Smooth muscle cell (in vitro differentiated cells): ENCODE measurements around the gene PCSK6. TPM values are rescaled to one million over a fixed set of nuclear protein-coding genes. Genes with fewer than 3 reads are reported as not detected.

Experiments used
- DNase-seq: peaks from one replicate; lab custom pipeline; 2025; ENCODE audit not compliant: unreplicated experiment; lab: John Stamatoyannopoulos, UW
- H2AFZ ChIP-seq: fragments of 200-600 bp; sonication (generic); 2 replicates; pipeline ENCODE4 v1.6.0; 2016; ENCODE audit warnings: antibody characterized with exemption, low read depth, mild to moderate bottlenecking
- H3F3A ChIP-seq: fragments of 200-600 bp; sonication (generic); 2 replicates; pipeline ENCODE4 v1.6.0; 2017; ENCODE audit warnings: antibody characterized with exemption, low read depth
- H3K27ac ChIP-seq: fragments of 200-600 bp; sonication (generic); 2 replicates; pipeline ENCODE4 v1.5.1; 2016; ENCODE audit warnings: low read depth, mild to moderate bottlenecking
- H3K27me3 ChIP-seq: fragments of 200-600 bp; sonication (generic); 2 replicates; pipeline ENCODE4 v1.6.1; 2016; ENCODE audit warnings: low read depth, mild to moderate bottlenecking
- H3K36me3 ChIP-seq: fragments of 200-600 bp; sonication (generic); 2 replicates; pipeline ENCODE4 v1.5.1; 2016; ENCODE audit warnings: low read depth
- H3K4me1 ChIP-seq: fragments of 200-600 bp; sonication (generic); 2 replicates; pipeline ENCODE4 v1.5.1; 2016; ENCODE audit warnings: low read depth
- H3K4me2 ChIP-seq: fragments of 200-600 bp; sonication (generic); 2 replicates; pipeline ENCODE4 v1.6.0; 2016; ENCODE audit warnings: mild to moderate bottlenecking
- H3K4me3 ChIP-seq: fragments of 200-600 bp; sonication (generic); 2 replicates; pipeline ENCODE4 v1.5.1; 2016; ENCODE audit warnings: mild to moderate bottlenecking
- H3K79me2 ChIP-seq: fragments of 200-600 bp; sonication (generic); 2 replicates; pipeline ENCODE4 v1.6.0; 2016; ENCODE audit warnings: low read depth, mild to moderate bottlenecking
- H3K9ac ChIP-seq: fragments of 200-600 bp; sonication (generic); 2 replicates; pipeline ENCODE4 v1.6.0; 2016; ENCODE audit warnings: low read depth
- H3K9me3 ChIP-seq: fragments of 200-600 bp; sonication (generic); replicated peaks from 2 replicates; pipeline ENCODE4 v1.5.1; 2016; ENCODE audit warnings: low read depth
- H4K20me1 ChIP-seq: fragments of 200-600 bp; sonication (generic); 2 replicates; pipeline ENCODE4 v1.6.0; 2016; ENCODE audit warnings: low read depth
- CTCF ChIP-seq: fragments of 200-600 bp; sonication (generic); IDR thresholded peaks from 2 replicates; pipeline ENCODE4 v1.5.1; 2017; ENCODE audit warnings: borderline replicate concordance, mild to moderate bottlenecking, antibody characterized with exemption; ENCODE audit not compliant: insufficient read depth, poor library complexity, severe bottlenecking
- WGBS: methylation state at CpG from one replicate; pipeline ENCODE4 v1.1.7; 2016; ENCODE audit warnings: low lambda C conversion rate; 5-methylcytosine and 5-hydroxymethylcytosine counted together
- polyA plus RNA-seq: library from polyadenylated mRNA; unstranded; fragments of >200 nt; fragmentation: Nextera tagmentation; extraction: Ambion mirVana; gene quantifications from 2 replicates; pipeline ENCODE4 v1.2.1, GENCODE V29; 2016
- total RNA-seq: library from RNA; depleted of rRNA; stranded (reverse); fragments of >200 nt; gene quantifications from 2 replicates; pipeline ENCODE4 v1.2.3, GENCODE V29; 2014

The PCSK6 gene
- total and polyA plus RNA-seq, 2 experiments from 2014 or later = 17.5 TPM

- Histone ChIP-seq H3K4me3 (no peak overlapping the region), H3K4me1 (no peaks in the 10 kb centered on the region)
- 94% methylated on average over 10 of the region's 10 CpGs for whole genome bisulfite sequencing
Measured at GRCh38 chr15:101315736-101316135, 173.8 kb downstream of the PCSK6 start.

GRCh38 chr15:101314336-101315125 lies 175.0 kb downstream of the PCSK6 start:
- Histone ChIP-seq H3K27me3 (no peaks in the 10 kb centered on the region), H3F3A (no peaks in the 10 kb centered on the region), H3K4me3 (no peak overlapping the region), H3K79me2 (no peaks in the 10 kb centered on the region), H3K9me3 (no peaks in the 10 kb centered on the region), H3K4me1 (no peaks in the 10 kb centered on the region), H3K4me2 (no peak overlapping the region), H3K36me3 (no peaks in the 10 kb centered on the region), H3K9ac (no peak overlapping the region), H4K20me1 (no peaks in the 10 kb centered on the region), H2AFZ (no peak overlapping the region), H3K27ac (no peak overlapping the region)
- DNase-seq = no peak
- WGBS = 84% methylated on average over 19 of the region's 19 CpGs
- no peak for TF ChIP-seq CTCF

More at GRCh38 chr15:101315736-101316135, 173.8 kb downstream of the PCSK6 start:
- H2AFZ ChIP-seq = no peak overlapping the region
- H4K20me1 ChIP-seq = no peaks in the 10 kb centered on the region
- H3K79me2 ChIP-seq = no peaks in the 10 kb centered on the region
- H3K4me2 ChIP-seq = no peak overlapping the region
- no peak overlapping the region for H3K9ac ChIP-seq
- no peak for DNase-seq
- H3K27me3 ChIP-seq = no peaks in the 10 kb centered on the region
- no peaks in the 10 kb centered on the region for H3K36me3 ChIP-seq
- H3K9me3 ChIP-seq = no peaks in the 10 kb centered on the region
- TF ChIP-seq CTCF = no peak
- H3K27ac ChIP-seq = no peak overlapping the region
- H3F3A ChIP-seq = no peaks in the 10 kb centered on the region

GRCh38 chr15:101313041-101313761 lies 176.3 kb downstream of the PCSK6 start:
- H3K27me3 ChIP-seq = no peaks in the 10 kb centered on the region
- no peak overlapping the region for H3K9ac ChIP-seq
- H3K4me1 ChIP-seq = no peaks in the 10 kb centered on the region
- no peak overlapping the region for H3K4me3 ChIP-seq
- no peak overlapping the region for H3K4me2 ChIP-seq
- no peaks in the 10 kb centered on the region for H3K9me3 ChIP-seq
- no peaks in the 10 kb centered on the region for H3F3A ChIP-seq
- TF ChIP-seq CTCF = no peak
- H2AFZ ChIP-seq = no peak overlapping the region
- no peaks in the 10 kb centered on the region for H3K79me2 ChIP-seq
- DNase-seq = no peak
- H3K27ac ChIP-seq = no peak overlapping the region
- no peaks in the 10 kb centered on the region for H3K36me3 ChIP-seq
- no peaks in the 10 kb centered on the region for H4K20me1 ChIP-seq
- 92% methylated on average over 21 of the region's 21 CpGs for WGBS
